Left lung (tissue), 10 donors: ENCODE measurements around the gene NDC1. TPM values are rescaled to one million over a fixed set of nuclear protein-coding genes. Genes with fewer than 3 reads are reported as not detected.
A peak's percentile ranks its signal among the peaks of the same experiment; 100 is the strongest.

Experiments
- ATAC-seq: fragments of 200-7000 bp; cut with Tn5 transposase; one replicate; pipeline ENCODE4 v1.9.1; 2020; ENCODE audit warnings: moderate library complexity
- DNase-seq, 4 donors: peaks; one replicate each; pipeline ENCODE4 v3.0.0-alpha.2; 2013 to 2020
- H3K27ac ChIP-seq, 2 donors: fragments of 200-600 bp; sonication (generic) in 1 of 2; one replicate each; pipeline versions ENCODE4 v1.5.0 to v1.8.0; 2020 to 2021
- H3K27me3 ChIP-seq, 2 donors: fragments of 200-600 bp; sonication (generic) in 1 of 2; one replicate each; pipeline versions ENCODE4 v1.5.0 to v1.8.0; 2020 to 2021
- H3K36me3 ChIP-seq, 2 donors: fragments of 200-600 bp; sonication (generic) in 1 of 2; one replicate each; pipeline versions ENCODE4 v1.5.0 to v1.8.0; 2020 to 2021
- H3K4me1 ChIP-seq, 2 donors: fragments of 200-600 bp; one replicate each; pipeline ENCODE4 v1.8.0; 2021
- H3K4me3 ChIP-seq, 2 donors: fragments of 200-600 bp; sonication (generic) in 1 of 2; one replicate each; pipeline versions ENCODE4 v1.5.0 to v1.8.0; 2020 to 2021; ENCODE audit warnings: mild to moderate bottlenecking in 1 of 2
- H3K9me3 ChIP-seq, 2 donors: fragments of 200-600 bp; sonication (generic) in 1 of 2; one replicate each; pipeline versions ENCODE4 v1.5.0 to v1.8.0; 2020 to 2021
- intact Hi-C, 2 donors: fragments of 100-400 bp; cut with DNase I; formaldehyde crosslinking; loops; one replicate each; pipeline versions ENCODE4 v1.11.2 to v1.14.2; 2022
- polyA plus RNA-seq, 6 donors: library from polyadenylated mRNA; unstranded; fragments of 120-200 nt; gene quantifications; one replicate each; pipeline ENCODE4 v1.2.1, GENCODE V29; 2013; ENCODE audit not compliant: insufficient read length in 6 of 6
- total RNA-seq, 2 donors: library from RNA; stranded (reverse); fragmentation: NEBNext Ultra II Directional; extraction: Animal tissue kit (Norgen Biotek cat#: 25700); gene quantifications; one replicate each; pipeline ENCODE4 v1.2.1, GENCODE V29; 2021
- TF ChIP-seq, protein P1 (sequence below), 2 donors: fragments of 200-600 bp; sonication (generic) in 1 of 2; IDR thresholded peaks; one replicate each; pipeline versions ENCODE4 v1.5.0 to v1.8.0; 2021; ENCODE audit warnings: antibody characterized with exemption in 2 of 2
- donor health status: DM: no; HTN: yes; CAD: no.
- donor health status: DM: no; HTN: no; CAD: no.

NDC1 gene
- total and polyA plus RNA-seq, 8 donors = 9.1 to 27.4 (median 20.6) TPM

GRCh38 chr1:53737648-53738204 lies 100.4 kb downstream of the NDC1 start:
- Histone ChIP-seq H3K36me3 (no peaks in the 10 kb centered on the region), H3K4me1 (peaks cover 12 to 25% of the 10 kb centered on the region in 2 donors), H3K9me3 (no peaks in the 10 kb centered on the region), H3K27ac (no peak overlapping the region), H3K4me3 (peak overlapping the region in 1 of 2 donors; percentile 53), H3K27me3 (peaks cover 44 to 95% of the 10 kb centered on the region in 2 donors)
- TF ChIP-seq, protein P1, sequence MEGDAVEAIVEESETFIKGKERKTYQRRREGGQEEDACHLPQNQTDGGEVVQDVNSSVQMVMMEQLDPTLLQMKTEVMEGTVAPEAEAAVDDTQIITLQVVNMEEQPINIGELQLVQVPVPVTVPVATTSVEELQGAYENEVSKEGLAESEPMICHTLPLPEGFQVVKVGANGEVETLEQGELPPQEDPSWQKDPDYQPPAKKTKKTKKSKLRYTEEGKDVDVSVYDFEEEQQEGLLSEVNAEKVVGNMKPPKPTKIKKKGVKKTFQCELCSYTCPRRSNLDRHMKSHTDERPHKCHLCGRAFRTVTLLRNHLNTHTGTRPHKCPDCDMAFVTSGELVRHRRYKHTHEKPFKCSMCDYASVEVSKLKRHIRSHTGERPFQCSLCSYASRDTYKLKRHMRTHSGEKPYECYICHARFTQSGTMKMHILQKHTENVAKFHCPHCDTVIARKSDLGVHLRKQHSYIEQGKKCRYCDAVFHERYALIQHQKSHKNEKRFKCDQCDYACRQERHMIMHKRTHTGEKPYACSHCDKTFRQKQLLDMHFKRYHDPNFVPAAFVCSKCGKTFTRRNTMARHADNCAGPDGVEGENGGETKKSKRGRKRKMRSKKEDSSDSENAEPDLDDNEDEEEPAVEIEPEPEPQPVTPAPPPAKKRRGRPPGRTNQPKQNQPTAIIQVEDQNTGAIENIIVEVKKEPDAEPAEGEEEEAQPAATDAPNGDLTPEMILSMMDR (IDR thresholded peaks at IDR 0.05) = no peak
- peak in 1 of 4 donors; percentile 81 for DNase-seq
- no peak for ATAC-seq
- intact Hi-C loops = no loop called here

- ATAC-seq = no peak
- Histone ChIP-seq H3K9me3 (no peaks in the 10 kb centered on the region), H3K4me1 (peaks cover 12 to 25% of the 10 kb centered on the region in 2 donors), H3K27me3 (peaks cover 38 to 83% of the 10 kb centered on the region in 2 donors), H3K36me3 (no peaks in the 10 kb centered on the region), H3K4me3 (no peak overlapping the region), H3K27ac (no peak overlapping the region)
- TF ChIP-seq, protein P1 (IDR thresholded peaks at IDR 0.05) = no peak
- DNase-seq = no peak
- intact Hi-C loops = no loop called here
Observed at GRCh38 chr1:53736290-53736689, 101.8 kb downstream of the NDC1 start.

GRCh38 chr1:53735681-53736080 lies 102.4 kb downstream of the NDC1 start:
- intact Hi-C loops = no loop called here
- Histone ChIP-seq H3K4me1 (peaks cover 12 to 25% of the 10 kb centered on the region in 2 donors), H3K27ac (no peak overlapping the region), H3K4me3 (no peak overlapping the region), H3K9me3 (no peaks in the 10 kb centered on the region), H3K27me3 (peaks cover 35 to 83% of the 10 kb centered on the region in 2 donors), H3K36me3 (no peaks in the 10 kb centered on the region)
- ATAC-seq (no peak), DNase-seq (no peak)
- TF ChIP-seq, protein P1 (IDR thresholded peaks at IDR 0.05) = no peak

GRCh38 chr1:53735261-53735660 lies 102.8 kb downstream of the NDC1 start:
- Histone ChIP-seq H3K36me3 (no peaks in the 10 kb centered on the region), H3K4me1 (peaks cover 12 to 25% of the 10 kb centered on the region in 2 donors), H3K4me3 (no peak overlapping the region), H3K27me3 (peaks cover 35 to 79% of the 10 kb centered on the region in 2 donors), H3K27ac (no peak overlapping the region), H3K9me3 (no peaks in the 10 kb centered on the region)
- DNase-seq (no peak), ATAC-seq (no peak)
- TF ChIP-seq, protein P1 (IDR thresholded peaks at IDR 0.05) = no peak
- intact Hi-C loops = no loop called here

DNA sequence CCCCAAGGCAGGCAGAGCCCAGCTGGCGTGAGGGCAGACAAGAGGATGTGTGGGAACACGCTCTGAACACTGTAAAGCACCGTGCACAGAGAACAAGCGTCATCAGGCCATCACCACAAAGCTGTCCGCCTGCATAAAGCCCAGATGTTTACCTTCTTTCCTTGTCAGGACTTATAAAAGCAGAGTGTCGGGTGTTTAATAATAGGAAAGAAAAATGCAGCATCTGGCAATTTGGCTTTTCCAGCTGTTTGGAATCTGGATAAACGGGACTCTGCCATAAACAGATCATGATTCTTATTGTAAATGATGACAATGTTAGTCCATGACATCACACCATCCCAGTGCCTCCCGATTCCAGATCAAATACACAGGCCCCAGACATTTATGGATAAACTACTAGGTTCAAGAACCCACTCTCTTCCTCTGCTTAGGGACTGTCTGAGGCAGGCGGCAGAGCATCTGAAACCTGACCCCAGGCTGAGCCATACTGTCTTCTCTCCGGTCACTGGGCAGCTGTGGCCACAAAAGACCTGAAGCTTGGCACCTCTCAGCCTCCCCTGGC lies 103.4 kb downstream of the NDC1 start:
- ATAC-seq (no peak), DNase-seq (no peak)
- Histone ChIP-seq H3K27me3 (peaks cover 31 to 74% of the 10 kb centered on the region in 2 donors), H3K36me3 (no peaks in the 10 kb centered on the region), H3K4me1 (peaks cover 12 to 24% of the 10 kb centered on the region in 2 donors), H3K27ac (no peak overlapping the region), H3K9me3 (no peaks in the 10 kb centered on the region), H3K4me3 (no peak overlapping the region)
- intact Hi-C loops = no loop called here
- TF ChIP-seq, protein P1 (IDR thresholded peaks at IDR 0.05) = no peak
